Measurements from ENCODE around the gene PAQR8.

GRCh38 chr6:52328303-52328662, 33.7 kb upstream of the PAQR8 start:
- TF ChIP-seq CTCF (conservative IDR thresholded peaks at IDR 0.05 in 1 of 2, IDR thresholded peaks at IDR 0.05 in 1 of 2; ENCODE audit: extremely low read depth in 1 of 2, insufficient read depth in 1 of 2, low read depth in 1 of 2, low read length in 2 of 2) (no peak), EZH2 (IDR thresholded peaks at IDR 0.05; ENCODE audit: borderline replicate concordance, low read length) (no peak)
